ENCODE results near the gene PCDHGA1. TPM values are rescaled to one million over a fixed set of nuclear protein-coding genes. Genes with fewer than 3 reads are reported as not detected.

The PCDHGA1 gene
- polyA plus RNA-seq (2013, experiment 1 of 2) = 0.50 TPM
- 0.64 TPM for polyA plus RNA-seq (2013, experiment 2 of 2)

DNA sequence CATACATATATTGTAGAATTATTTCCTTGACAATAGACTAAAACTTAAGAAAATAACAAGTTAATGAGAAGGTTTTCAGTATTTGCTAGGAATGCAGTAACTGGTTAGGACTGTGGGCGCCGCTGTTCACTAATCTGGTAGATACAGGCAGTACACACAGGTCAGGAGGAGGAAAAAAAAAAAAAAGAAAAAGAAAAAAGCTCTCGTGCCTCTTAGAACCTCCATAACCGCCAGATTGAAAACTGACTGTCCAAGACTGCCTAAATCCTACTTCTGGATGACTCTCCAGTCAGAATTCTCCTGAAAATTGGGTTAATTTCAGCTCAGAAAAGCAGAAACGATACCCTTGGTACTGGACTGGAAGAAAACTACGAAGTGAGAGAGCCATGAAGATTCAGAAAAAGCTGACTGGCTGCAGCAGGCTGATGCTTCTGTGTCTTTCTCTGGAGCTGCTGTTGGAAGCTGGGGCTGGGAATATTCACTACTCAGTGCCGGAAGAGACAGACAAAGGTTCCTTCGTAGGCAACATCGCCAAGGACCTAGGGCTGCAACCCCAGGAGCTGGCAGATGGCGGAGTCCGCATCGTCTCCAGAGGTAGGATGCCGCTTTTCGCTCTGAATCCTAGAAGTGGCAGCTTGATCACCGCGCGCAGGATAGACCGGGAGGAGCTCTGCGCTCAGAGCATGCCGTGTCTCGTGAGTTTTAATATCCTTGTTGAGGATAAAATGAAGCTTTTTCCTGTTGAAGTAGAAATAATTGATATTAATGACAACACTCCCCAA is at the start of gene PCDHGA1:
PCDHGA1 (plus strand) TSS at position 216 of the 782 bp plus-strand sequence.
- H3K4me3 ChIP-seq (ENCODE audit: low read length in 2 of 2) = peak within 1 kb of the TSS in 1 of 2 donors; percentile 2
- H3K18ac ChIP-seq (ENCODE audit: low read length) = no peak within 1 kb of the TSS
- no peak within 1 kb of the TSS for H4K8ac ChIP-seq (ENCODE audit: low read depth, low read length)
- DNase-seq (ENCODE audit: low spot score) = no peak
- no peak within 1 kb of the TSS for H3K23ac ChIP-seq (ENCODE audit: low read depth, low read length, poor library complexity)
- no peak within 1 kb of the TSS for H3K14ac ChIP-seq (ENCODE audit: low read length)
- no peak within 1 kb of the TSS for H3K9ac ChIP-seq (ENCODE audit: low read depth, low read length, poor library complexity)
- H3K9me3 ChIP-seq (replicated peaks in 1 of 2; ENCODE audit: control insufficient read depth in 2 of 2, insufficient read depth in 1 of 2, low read depth in 1 of 2, low read length in 2 of 2) = peaks cover 26 to 31% of the 10 kb centered on the region in 2 donors
- no peaks in the 10 kb centered on the region for H3K79me1 ChIP-seq (ENCODE audit: low read depth, low read length)
- H2AK5ac ChIP-seq (ENCODE audit: low read depth, low read length) = no peak within 1 kb of the TSS
- no peak within 1 kb of the TSS for H3K4me2 ChIP-seq (ENCODE audit: insufficient read depth, low read length, poor library complexity, severe bottlenecking)
- H3K36me3 ChIP-seq (replicated peaks in 1 of 2; ENCODE audit: control insufficient read depth in 2 of 2, insufficient read depth in 2 of 2, low read length in 2 of 2) = peaks cover 0 to 2% of the 10 kb centered on the region in 2 donors
- no peaks in the 10 kb centered on the region for H3K27me3 ChIP-seq (ENCODE audit: control insufficient read depth in 3 of 3, insufficient read depth in 3 of 3, low read depth in 1 of 3, low read length in 3 of 3)
- H4K91ac ChIP-seq (ENCODE audit: low read depth, low read length, poor library complexity) = no peak within 1 kb of the TSS
- no peak within 1 kb of the TSS for H2BK120ac ChIP-seq (ENCODE audit: low read depth, low read length)
- no peak within 1 kb of the TSS for H2BK15ac ChIP-seq (ENCODE audit: low read length)
- no CpG with 5 or more reads among the region's 21 CpGs for WGBS, 2 donors (ENCODE audit: extremely low coverage in 2 of 2, insufficient read length in 2 of 2, insufficient replicate concordance in 1 of 2)
- H2BK12ac ChIP-seq (ENCODE audit: low read length) = no peak within 1 kb of the TSS
- no peaks in the 10 kb centered on the region for H3K4me1 ChIP-seq (ENCODE audit: control insufficient read depth in 2 of 2, insufficient read depth in 1 of 2, low read depth in 1 of 2, low read length in 2 of 2)
- H2AFZ ChIP-seq (ENCODE audit: low read length) = peak within 1 kb of the TSS; percentile 70
- H3K27ac ChIP-seq (replicated peaks; ENCODE audit: low read length) = no peak within 1 kb of the TSS
- H2BK5ac ChIP-seq (ENCODE audit: low read length) = no peak within 1 kb of the TSS
- no peak within 1 kb of the TSS for H3K4ac ChIP-seq (ENCODE audit: low read length)

DNA sequence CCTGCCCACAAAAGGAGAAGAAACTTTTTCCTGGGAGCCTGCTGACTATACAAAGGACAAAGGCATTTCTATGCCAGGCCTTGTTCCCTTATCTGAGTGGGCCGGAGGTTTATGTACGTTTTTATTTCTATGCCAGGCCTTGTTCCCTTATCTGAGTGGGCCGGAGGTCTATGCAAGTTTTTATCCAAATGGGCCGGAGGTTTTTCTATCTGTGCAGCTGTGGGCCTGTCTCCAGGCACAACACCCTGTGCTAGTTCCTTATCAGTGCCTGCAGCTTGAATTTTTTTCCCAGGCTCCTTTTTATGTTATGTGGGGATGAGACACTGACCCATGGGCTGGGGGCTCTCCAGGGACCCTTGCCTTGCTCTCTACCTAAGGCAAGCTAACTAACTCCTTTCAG is 31.9 kb upstream of the PCDHGA1 start:
- WGBS, 2 donors (ENCODE audit: extremely low coverage in 2 of 2, insufficient read length in 2 of 2, insufficient replicate concordance in 1 of 2) = no CpG with 5 or more reads among the region's 4 CpGs
- no peak overlapping the region for H3K18ac ChIP-seq (ENCODE audit: low read length)

GRCh38 chr5:141303756-141304155 is 26.6 kb upstream of the PCDHGA1 start, which contains the start of gene SLC25A2:
TSS of gene SLC25A2 (minus strand) at chr5:141304049. CDS start at chr5:141303865, 184 bp downstream.
- Histone ChIP-seq H2AFZ (ENCODE audit: low read length) (no peak within 1 kb of the TSS), H3K4me2 (ENCODE audit: insufficient read depth, low read length, poor library complexity, severe bottlenecking) (no peak within 1 kb of the TSS), H2BK120ac (ENCODE audit: low read depth, low read length) (no peak within 1 kb of the TSS), H2BK5ac (ENCODE audit: low read length) (peak within 1 kb of the TSS; percentile 24), H3K23ac (ENCODE audit: low read depth, low read length, poor library complexity) (no peak within 1 kb of the TSS), H4K91ac (ENCODE audit: low read depth, low read length, poor library complexity) (no peak within 1 kb of the TSS), H3K4me1 (ENCODE audit: control insufficient read depth in 2 of 2, insufficient read depth in 1 of 2, low read depth in 1 of 2, low read length in 2 of 2) (no peaks in the 10 kb centered on the region), H3K9me3 (replicated peaks in 1 of 2; ENCODE audit: control insufficient read depth in 2 of 2, insufficient read depth in 1 of 2, low read depth in 1 of 2, low read length in 2 of 2) (peaks cover 22 to 54% of the 10 kb centered on the region in 2 donors), H3K18ac (ENCODE audit: low read length) (no peak within 1 kb of the TSS), H3K9ac (ENCODE audit: low read depth, low read length, poor library complexity) (no peak within 1 kb of the TSS), H2BK12ac (ENCODE audit: low read length) (no peak within 1 kb of the TSS), H3K14ac (ENCODE audit: low read length) (no peak within 1 kb of the TSS), H3K4me3 (ENCODE audit: low read length in 2 of 2) (no peak within 1 kb of the TSS), H3K27me3 (ENCODE audit: control insufficient read depth in 3 of 3, insufficient read depth in 3 of 3, low read depth in 1 of 3, low read length in 3 of 3) (no peaks in the 10 kb centered on the region), H3K27ac (replicated peaks; ENCODE audit: low read length) (no peak within 1 kb of the TSS), H2AK5ac (ENCODE audit: low read depth, low read length) (no peak within 1 kb of the TSS), H3K4ac (ENCODE audit: low read length) (no peak within 1 kb of the TSS), H3K36me3 (replicated peaks in 1 of 2; ENCODE audit: control insufficient read depth in 2 of 2, insufficient read depth in 2 of 2, low read length in 2 of 2) (peaks cover 0 to 2% of the 10 kb centered on the region in 2 donors), H4K8ac (ENCODE audit: low read depth, low read length) (no peak within 1 kb of the TSS), H3K79me1 (ENCODE audit: low read depth, low read length) (peaks cover 3% of the 10 kb centered on the region), H2BK15ac (ENCODE audit: low read length) (no peak within 1 kb of the TSS)
- WGBS, 2 donors (ENCODE audit: extremely low coverage in 2 of 2, insufficient read length in 2 of 2, insufficient replicate concordance in 1 of 2) = no CpG with 5 or more reads among the region's 36 CpGs
- DNase-seq (ENCODE audit: low spot score) = no peak

More for the DNA sequence above, 31.9 kb upstream of the PCDHGA1 start:
- H3K4me2 ChIP-seq (ENCODE audit: insufficient read depth, low read length, poor library complexity, severe bottlenecking) = no peak overlapping the region
- H2BK15ac ChIP-seq (ENCODE audit: low read length) = no peak overlapping the region
- H3K36me3 ChIP-seq (replicated peaks in 1 of 2; ENCODE audit: control insufficient read depth in 2 of 2, insufficient read depth in 2 of 2, low read length in 2 of 2) = no peaks in the 10 kb centered on the region
- no peak overlapping the region for H2AFZ ChIP-seq (ENCODE audit: low read length)
- no peaks in the 10 kb centered on the region for H3K4me1 ChIP-seq (ENCODE audit: control insufficient read depth in 2 of 2, insufficient read depth in 1 of 2, low read depth in 1 of 2, low read length in 2 of 2)
- no peak overlapping the region for H2BK12ac ChIP-seq (ENCODE audit: low read length)
- no peaks in the 10 kb centered on the region for H3K79me1 ChIP-seq (ENCODE audit: low read depth, low read length)
- H3K4me3 ChIP-seq (ENCODE audit: low read length in 2 of 2) = no peak overlapping the region
- DNase-seq (ENCODE audit: low spot score) = no peak
- no peak overlapping the region for H2BK5ac ChIP-seq (ENCODE audit: low read length)
- no peak overlapping the region for H3K27ac ChIP-seq (replicated peaks; ENCODE audit: low read length)
- H3K4ac ChIP-seq (ENCODE audit: low read length) = no peak overlapping the region
- no peak overlapping the region for H3K14ac ChIP-seq (ENCODE audit: low read length)
- no peak overlapping the region for H3K23ac ChIP-seq (ENCODE audit: low read depth, low read length, poor library complexity)
- H3K9ac ChIP-seq (ENCODE audit: low read depth, low read length, poor library complexity) = no peak overlapping the region
- H2BK120ac ChIP-seq (ENCODE audit: low read depth, low read length) = no peak overlapping the region
- no peak overlapping the region for H4K8ac ChIP-seq (ENCODE audit: low read depth, low read length)
- no peak overlapping the region for H2AK5ac ChIP-seq (ENCODE audit: low read depth, low read length)
- H3K9me3 ChIP-seq (replicated peaks in 1 of 2; ENCODE audit: control insufficient read depth in 2 of 2, insufficient read depth in 1 of 2, low read depth in 1 of 2, low read length in 2 of 2) = peaks cover 6 to 23% of the 10 kb centered on the region in 2 donors
- no peak overlapping the region for H4K91ac ChIP-seq (ENCODE audit: low read depth, low read length, poor library complexity)
- no peaks in the 10 kb centered on the region for H3K27me3 ChIP-seq (ENCODE audit: control insufficient read depth in 3 of 3, insufficient read depth in 3 of 3, low read depth in 1 of 3, low read length in 3 of 3)

DNA sequence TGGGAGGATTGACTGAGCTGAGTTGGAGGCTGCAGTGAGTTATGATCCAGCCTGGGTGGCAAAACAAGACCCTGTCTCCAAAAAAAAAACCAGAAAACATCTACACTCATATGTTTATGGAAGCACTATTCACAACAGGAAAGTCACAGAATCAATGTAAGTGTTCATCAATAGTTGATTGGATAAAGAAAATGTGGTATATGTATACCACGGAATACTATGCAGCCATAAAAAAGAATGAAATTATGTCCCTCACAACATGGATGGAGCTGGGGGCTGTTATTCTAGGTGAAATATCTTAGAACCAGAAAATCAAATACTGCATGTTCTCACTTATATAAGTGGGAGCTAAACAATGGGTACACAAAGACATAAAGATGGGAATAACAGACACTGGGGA is 23.7 kb upstream of the PCDHGA1 start:
- WGBS, 2 donors (ENCODE audit: extremely low coverage in 2 of 2, insufficient read length in 2 of 2, insufficient replicate concordance in 1 of 2) = no CpG with 5 or more reads among the region's 1 CpG
- peaks cover 24 to 48% of the 10 kb centered on the region in 2 donors for H3K9me3 ChIP-seq (replicated peaks in 1 of 2; ENCODE audit: control insufficient read depth in 2 of 2, insufficient read depth in 1 of 2, low read depth in 1 of 2, low read length in 2 of 2)

More for the DNA sequence above, 23.7 kb upstream of the PCDHGA1 start:
- no peak overlapping the region for H3K18ac ChIP-seq (ENCODE audit: low read length)
- H3K23ac ChIP-seq (ENCODE audit: low read depth, low read length, poor library complexity) = no peak overlapping the region
- no peak overlapping the region for H3K27ac ChIP-seq (replicated peaks; ENCODE audit: low read length)
- no peak overlapping the region for H2BK12ac ChIP-seq (ENCODE audit: low read length)
- H4K8ac ChIP-seq (ENCODE audit: low read depth, low read length) = no peak overlapping the region
- no peak overlapping the region for H3K9ac ChIP-seq (ENCODE audit: low read depth, low read length, poor library complexity)
- H4K91ac ChIP-seq (ENCODE audit: low read depth, low read length, poor library complexity) = no peak overlapping the region
- H3K14ac ChIP-seq (ENCODE audit: low read length) = no peak overlapping the region
- H2AK5ac ChIP-seq (ENCODE audit: low read depth, low read length) = no peak overlapping the region
- H2BK5ac ChIP-seq (ENCODE audit: low read length) = no peak overlapping the region
- H3K79me1 ChIP-seq (ENCODE audit: low read depth, low read length) = peaks cover 3% of the 10 kb centered on the region
- no peak overlapping the region for H3K4me2 ChIP-seq (ENCODE audit: insufficient read depth, low read length, poor library complexity, severe bottlenecking)
- no peak overlapping the region for H3K4ac ChIP-seq (ENCODE audit: low read length)
- no peaks in the 10 kb centered on the region for H3K27me3 ChIP-seq (ENCODE audit: control insufficient read depth in 3 of 3, insufficient read depth in 3 of 3, low read depth in 1 of 3, low read length in 3 of 3)
- H2BK15ac ChIP-seq (ENCODE audit: low read length) = no peak overlapping the region
- H2AFZ ChIP-seq (ENCODE audit: low read length) = no peak overlapping the region
- DNase-seq (ENCODE audit: low spot score) = no peak
- no peaks in the 10 kb centered on the region for H3K4me1 ChIP-seq (ENCODE audit: control insufficient read depth in 2 of 2, insufficient read depth in 1 of 2, low read depth in 1 of 2, low read length in 2 of 2)
- peaks cover 0 to 4% of the 10 kb centered on the region in 2 donors for H3K36me3 ChIP-seq (replicated peaks in 1 of 2; ENCODE audit: control insufficient read depth in 2 of 2, insufficient read depth in 2 of 2, low read length in 2 of 2)
- H3K4me3 ChIP-seq (ENCODE audit: low read length in 2 of 2) = no peak overlapping the region
- H2BK120ac ChIP-seq (ENCODE audit: low read depth, low read length) = no peak overlapping the region

All from neuronal stem cell (in vitro differentiated cells).